K562 (cell line): Measurements from ENCODE around the gene EOLA1. TPM values are rescaled to one million over a fixed set of nuclear protein-coding genes. Genes with fewer than 3 reads are reported as not detected.

Experiments used
- ATAC-seq: fragments of 200-7000 bp; cut with Tn5 transposase; 3 replicates; pipeline ENCODE4 v1.9.1; 2020; ENCODE audit warnings: moderate library complexity
- BruUV-seq: library from RNA; stranded (reverse); fragments of 400-500 nt; replicated peaks from 2 replicates; lab custom pipeline; 2021; lab: Mats Ljungman, UMichigan
- CTCF ChIA-PET: fragments of 300-600 bp; formaldehyde crosslinking; extraction: SDS; loops from one replicate; lab custom pipeline; 2021; ENCODE audit warnings: low intra/inter-chr PET ratio; lab: Yijun Ruan, JAX
- POLR2A ChIA-PET: fragments of 300-600, 350-650 bp; sonication (Branson Sonifier 250); formaldehyde crosslinking; extraction: SDS; loops from one replicate; lab custom pipeline; 2021; ENCODE audit warnings: antibody characterized with exemption, inconsistent platforms; lab: Yijun Ruan, JAX
- DNase-seq, 4 experiments: peaks; one replicate each; pipeline versions ENCODE4 v3.0.0 to v3.0.0-alpha.2; 2011 to 2018; ENCODE audit warnings: low spot score in 3 of 4, mixed read lengths in 3 of 4; ENCODE audit errors: extremely low read depth in 1 of 4
- FAIRE-seq: peaks from 2 replicates; lab custom pipeline; 2011; peaks lifted over from hg19 to GRCh38; lab: Jason Lieb, UNC
- H2AFZ ChIP-seq: 2 replicates; pipeline ENCODE4 v1.6.0; 2011; ENCODE audit warnings: low read depth, low read length, control low read depth, inconsistent platforms
- H3K27ac ChIP-seq: fragments of 200-600 bp; 3 replicates; pipeline ENCODE4 v1.8.0; 2011; ENCODE audit warnings: low read depth, mild to moderate bottlenecking, control low read depth, inconsistent platforms, low read length, moderate library complexity, mixed read lengths; ENCODE audit errors: extremely low read depth
- H3K27me3 ChIP-seq, 2 experiments: fragments of 300-600 bp in 1 of 2; 2 replicates in 1 of 2; 3 replicates in 1 of 2; pipeline versions ENCODE4 v1.6.0 to v1.8.0; 2011; ENCODE audit warnings: inconsistent platforms in 2 of 2, low read length in 2 of 2, mild to moderate bottlenecking in 1 of 2, mixed read lengths in 1 of 2, moderate library complexity in 1 of 2; ENCODE audit not compliant: control insufficient read depth in 2 of 2, insufficient read depth in 2 of 2
- H3K36me3 ChIP-seq: fragments of 300-600 bp; 3 replicates; pipeline ENCODE4 v1.8.0; 2011; ENCODE audit warnings: mild to moderate bottlenecking, low read length, inconsistent platforms; ENCODE audit not compliant: control insufficient read depth, insufficient read depth
- H3K4me1 ChIP-seq, 2 experiments: fragments of 200-600 bp in 1 of 2; replicated peaks in 1 of 2; 2 replicates in 1 of 2; 3 replicates in 1 of 2; pipeline versions ENCODE4 v1.5.1 to v1.8.0; 2011; ENCODE audit warnings: inconsistent platforms in 2 of 2, low read length in 2 of 2, mild to moderate bottlenecking in 1 of 2, mixed read lengths in 1 of 2, moderate library complexity in 1 of 2; ENCODE audit not compliant: control insufficient read depth in 2 of 2, insufficient read depth in 2 of 2
- H3K4me2 ChIP-seq: 2 replicates; pipeline ENCODE4 v1.6.1; 2011; ENCODE audit warnings: low read length, control low read depth, inconsistent platforms, mixed read lengths; ENCODE audit not compliant: insufficient read depth
- H3K4me3 ChIP-seq: fragments of 200-600 bp; sonication (generic), shearing (Covaris generic); 2 replicates; pipeline ENCODE4 v1.5.1; 2016; ENCODE audit warnings: control low read depth, inconsistent platforms
- H3K79me2 ChIP-seq: fragments of 200-600 bp; 3 replicates; pipeline ENCODE4 v1.8.0; 2011; ENCODE audit warnings: low read length, inconsistent platforms; ENCODE audit not compliant: control insufficient read depth, insufficient read depth
- H3K9ac ChIP-seq, 2 experiments: 2 replicates each; pipeline versions ENCODE4 v1.6.0 to v1.6.1; 2011; ENCODE audit warnings: low read depth in 2 of 2, low read length in 2 of 2, control low read depth in 1 of 2, inconsistent platforms in 1 of 2, mild to moderate bottlenecking in 1 of 2, mixed read lengths in 1 of 2; ENCODE audit not compliant: insufficient read depth in 1 of 2
- H3K9me1 ChIP-seq: one replicate; pipeline ENCODE4 v1.6.0; 2011; ENCODE audit warnings: inconsistent platforms, mild to moderate bottlenecking, low read length, moderate library complexity; ENCODE audit not compliant: control insufficient read depth, insufficient read depth
- H3K9me3 ChIP-seq: replicated peaks from 2 replicates; pipeline ENCODE4 v1.5.1; 2011; ENCODE audit warnings: low read depth, low read length, inconsistent platforms; ENCODE audit not compliant: control insufficient read depth, insufficient read depth
- H4K20me1 ChIP-seq: replicated peaks from 2 replicates; pipeline ENCODE4 v1.6.1; 2011; ENCODE audit warnings: low read length, inconsistent platforms, mixed read lengths; ENCODE audit not compliant: control insufficient read depth, insufficient read depth
- CBFA2T3 ChIP-seq: fragments of 450-650 bp; IDR thresholded peaks from 2 replicates; pipeline ENCODE4 v1.6.1; 2017
- DPF2 ChIP-seq: fragments of 450-650 bp; IDR thresholded peaks from 2 replicates; pipeline ENCODE4 v1.6.1; 2016
- MAFG ChIP-seq: fragments of 450-650 bp; conservative IDR thresholded peaks from 2 replicates; pipeline ENCODE4 v1.6.1; 2016; ENCODE audit warnings: missing genetic modification characterization, missing compliant biosample characterization
- MAFK ChIP-seq: IDR thresholded peaks from 2 replicates; pipeline ENCODE4 v1.6.1; 2011; ENCODE audit warnings: low read length, improper control_type of control experiment
- NCOR1 ChIP-seq: fragments of 450-650 bp; IDR thresholded peaks from 2 replicates; pipeline ENCODE4 v1.6.1; 2016; ENCODE audit warnings: mild to moderate bottlenecking, moderate library complexity
- PHTF2 ChIP-seq: fragments of 250-450 bp; sonication (Bioruptor Pico); IDR thresholded peaks from 2 replicates; pipeline ENCODE4 v1.5.0; 2021; ENCODE audit warnings: mild to moderate bottlenecking
- POU5F1 ChIP-seq: fragments of 150-350 bp; IDR thresholded peaks from 2 replicates; pipeline ENCODE4 v1.6.1; 2014; ENCODE audit warnings: borderline replicate concordance, low read length, low read depth, mild to moderate bottlenecking; ENCODE audit not compliant: partially characterized antibody
- PTTG1 ChIP-seq: fragments of 450-650 bp; IDR thresholded peaks from 2 replicates; pipeline ENCODE4 v1.6.1; 2016; ENCODE audit warnings: low read depth, mild to moderate bottlenecking, missing genetic modification characterization, missing compliant biosample characterization
- SMARCE1 ChIP-seq: fragments of 450-650 bp; IDR thresholded peaks from 2 replicates; pipeline ENCODE4 v1.7.1; 2016; ENCODE audit warnings: mild to moderate bottlenecking
- ZFPM2 ChIP-seq: fragments of 250-450 bp; sonication (Bioruptor Pico); IDR thresholded peaks from 2 replicates; pipeline ENCODE4 v1.5.1; 2022; ENCODE audit warnings: mild to moderate bottlenecking
- ZNF316 ChIP-seq: fragments of 450-650 bp; IDR thresholded peaks from 2 replicates; pipeline ENCODE4 v1.6.1; 2016
- ZNF583 ChIP-seq: fragments of 250-450 bp; sonication (Bioruptor Pico); IDR thresholded peaks from 2 replicates; pipeline ENCODE4 v1.4.0; 2020
- WGBS: fragments of 100-300 bp; shearing (Covaris generic); methylation state at CpG from one replicate; pipeline ENCODE4 v1.1.6; 2016; ENCODE audit warnings: low coverage, mixed read lengths; ENCODE audit not compliant: insufficient coverage; ENCODE audit errors: missing lambda C conversion rate; 5-methylcytosine and 5-hydroxymethylcytosine counted together
- in situ Hi-C: fragments of 300-500 bp; cut with MboI; formaldehyde crosslinking; loops from 4 replicates; pipeline ENCODE4 v1.15.0; 2018; ENCODE audit warnings: inconsistent platforms, mixed read lengths
- intact Hi-C: fragments of 100-400 bp; cut with micrococcal nuclease; formaldehyde crosslinking; loops from 2 replicates; pipeline ENCODE4 v1.14.2; 2022
- polyA plus RNA-seq, 8 experiments: library from polyadenylated mRNA; depleted of rRNA in 4 of 8; stranded (reverse) in 5 of 8; unstranded in 3 of 8; fragments of >200 nt; fragmentation: Nextera tagmentation in 2 of 8; fragmentation: Illumina TruSeq in 1 of 8; extraction: Ambion mirVana in 2 of 8; extraction: Trizol in 1 of 8; gene quantifications; 2 replicates each; pipeline versions ENCODE4 v1.2.1 to v1.2.3, GENCODE V29; 2011 to 2014; ENCODE audit warnings: inconsistent platforms in 1 of 8, missing spikeins in 1 of 8
- total RNA-seq, 7 experiments: library from RNA; depleted of rRNA in 6 of 7; stranded (reverse); fragments of >200 nt in 6 of 7; fragmentation: Illumina TruSeq in 2 of 7; extraction: Trizol in 2 of 7; gene quantifications; 2 replicates each; pipeline versions ENCODE4 v1.2.1 to v1.2.3, GENCODE V29; 2011 to 2021; ENCODE audit warnings: low replicate concordance in 1 of 7
- TF ChIP-seq, protein P1 (sequence below): fragments of 450-650 bp; IDR thresholded peaks from 2 replicates; pipeline ENCODE4 v1.6.1; 2016; ENCODE audit warnings: mild to moderate bottlenecking, moderate library complexity

EOLA1 gene
- total and polyA plus RNA-seq, 9 of the 15 experiments (the other 6 are each of a cell fraction or from before 2014, with no cell fraction given): 6.3 to 32.9 (median 18.2) TPM

GRCh38 chrX:149516604-149517003 is 24.2 kb upstream of the EOLA1 start:
- intact Hi-C loops: loop anchor here (10.0 kb wide), 1 partner anchor 128 kb away; no protein-coding TSS in a partner anchor
- Histone ChIP-seq H3K27ac (peak overlapping the region; percentile 40; the same call in 1 of the 3 replicates), H4K20me1 (no peaks in the 10 kb centered on the region), H3K79me2 (no peaks in the 10 kb centered on the region), H3K9me3 (no peaks in the 10 kb centered on the region), H2AFZ (peak overlapping the region; percentile 34), H3K9me1 (no peaks in the 10 kb centered on the region), H3K4me2 (peak overlapping the region; percentile 5; the same call in 1 of the 2 replicates), H3K27me3 (no peaks in the 10 kb centered on the region), H3K9ac (no peak overlapping the region; a peak in 1 of 4 replicates), H3K36me3 (no peaks in the 10 kb centered on the region), H3K4me1 (peaks cover 3 to 24% of the 10 kb centered on the region in 2 experiments; a peak in 4 of 5 replicates), H3K4me3 (no peak overlapping the region)
- in situ Hi-C loops: loop anchor here (10.0 to 25.0 kb wide), 2 partner anchors 58 to 121 kb away; partner anchors contain the start of gene TMEM185A
- ChIA-PET POLR2A (no interaction called here), CTCF (no interaction called here)
- peak; percentile 63 for ATAC-seq
- 0% methylated on average over 2 of the region's 2 CpGs for WGBS
- DNase-seq: peak in 2 of 4 experiments; percentile 41 to 60
- peak; percentile 40 for FAIRE-seq
- no TSS peak for BruUV-seq
- TF ChIP-seq, protein P1, sequence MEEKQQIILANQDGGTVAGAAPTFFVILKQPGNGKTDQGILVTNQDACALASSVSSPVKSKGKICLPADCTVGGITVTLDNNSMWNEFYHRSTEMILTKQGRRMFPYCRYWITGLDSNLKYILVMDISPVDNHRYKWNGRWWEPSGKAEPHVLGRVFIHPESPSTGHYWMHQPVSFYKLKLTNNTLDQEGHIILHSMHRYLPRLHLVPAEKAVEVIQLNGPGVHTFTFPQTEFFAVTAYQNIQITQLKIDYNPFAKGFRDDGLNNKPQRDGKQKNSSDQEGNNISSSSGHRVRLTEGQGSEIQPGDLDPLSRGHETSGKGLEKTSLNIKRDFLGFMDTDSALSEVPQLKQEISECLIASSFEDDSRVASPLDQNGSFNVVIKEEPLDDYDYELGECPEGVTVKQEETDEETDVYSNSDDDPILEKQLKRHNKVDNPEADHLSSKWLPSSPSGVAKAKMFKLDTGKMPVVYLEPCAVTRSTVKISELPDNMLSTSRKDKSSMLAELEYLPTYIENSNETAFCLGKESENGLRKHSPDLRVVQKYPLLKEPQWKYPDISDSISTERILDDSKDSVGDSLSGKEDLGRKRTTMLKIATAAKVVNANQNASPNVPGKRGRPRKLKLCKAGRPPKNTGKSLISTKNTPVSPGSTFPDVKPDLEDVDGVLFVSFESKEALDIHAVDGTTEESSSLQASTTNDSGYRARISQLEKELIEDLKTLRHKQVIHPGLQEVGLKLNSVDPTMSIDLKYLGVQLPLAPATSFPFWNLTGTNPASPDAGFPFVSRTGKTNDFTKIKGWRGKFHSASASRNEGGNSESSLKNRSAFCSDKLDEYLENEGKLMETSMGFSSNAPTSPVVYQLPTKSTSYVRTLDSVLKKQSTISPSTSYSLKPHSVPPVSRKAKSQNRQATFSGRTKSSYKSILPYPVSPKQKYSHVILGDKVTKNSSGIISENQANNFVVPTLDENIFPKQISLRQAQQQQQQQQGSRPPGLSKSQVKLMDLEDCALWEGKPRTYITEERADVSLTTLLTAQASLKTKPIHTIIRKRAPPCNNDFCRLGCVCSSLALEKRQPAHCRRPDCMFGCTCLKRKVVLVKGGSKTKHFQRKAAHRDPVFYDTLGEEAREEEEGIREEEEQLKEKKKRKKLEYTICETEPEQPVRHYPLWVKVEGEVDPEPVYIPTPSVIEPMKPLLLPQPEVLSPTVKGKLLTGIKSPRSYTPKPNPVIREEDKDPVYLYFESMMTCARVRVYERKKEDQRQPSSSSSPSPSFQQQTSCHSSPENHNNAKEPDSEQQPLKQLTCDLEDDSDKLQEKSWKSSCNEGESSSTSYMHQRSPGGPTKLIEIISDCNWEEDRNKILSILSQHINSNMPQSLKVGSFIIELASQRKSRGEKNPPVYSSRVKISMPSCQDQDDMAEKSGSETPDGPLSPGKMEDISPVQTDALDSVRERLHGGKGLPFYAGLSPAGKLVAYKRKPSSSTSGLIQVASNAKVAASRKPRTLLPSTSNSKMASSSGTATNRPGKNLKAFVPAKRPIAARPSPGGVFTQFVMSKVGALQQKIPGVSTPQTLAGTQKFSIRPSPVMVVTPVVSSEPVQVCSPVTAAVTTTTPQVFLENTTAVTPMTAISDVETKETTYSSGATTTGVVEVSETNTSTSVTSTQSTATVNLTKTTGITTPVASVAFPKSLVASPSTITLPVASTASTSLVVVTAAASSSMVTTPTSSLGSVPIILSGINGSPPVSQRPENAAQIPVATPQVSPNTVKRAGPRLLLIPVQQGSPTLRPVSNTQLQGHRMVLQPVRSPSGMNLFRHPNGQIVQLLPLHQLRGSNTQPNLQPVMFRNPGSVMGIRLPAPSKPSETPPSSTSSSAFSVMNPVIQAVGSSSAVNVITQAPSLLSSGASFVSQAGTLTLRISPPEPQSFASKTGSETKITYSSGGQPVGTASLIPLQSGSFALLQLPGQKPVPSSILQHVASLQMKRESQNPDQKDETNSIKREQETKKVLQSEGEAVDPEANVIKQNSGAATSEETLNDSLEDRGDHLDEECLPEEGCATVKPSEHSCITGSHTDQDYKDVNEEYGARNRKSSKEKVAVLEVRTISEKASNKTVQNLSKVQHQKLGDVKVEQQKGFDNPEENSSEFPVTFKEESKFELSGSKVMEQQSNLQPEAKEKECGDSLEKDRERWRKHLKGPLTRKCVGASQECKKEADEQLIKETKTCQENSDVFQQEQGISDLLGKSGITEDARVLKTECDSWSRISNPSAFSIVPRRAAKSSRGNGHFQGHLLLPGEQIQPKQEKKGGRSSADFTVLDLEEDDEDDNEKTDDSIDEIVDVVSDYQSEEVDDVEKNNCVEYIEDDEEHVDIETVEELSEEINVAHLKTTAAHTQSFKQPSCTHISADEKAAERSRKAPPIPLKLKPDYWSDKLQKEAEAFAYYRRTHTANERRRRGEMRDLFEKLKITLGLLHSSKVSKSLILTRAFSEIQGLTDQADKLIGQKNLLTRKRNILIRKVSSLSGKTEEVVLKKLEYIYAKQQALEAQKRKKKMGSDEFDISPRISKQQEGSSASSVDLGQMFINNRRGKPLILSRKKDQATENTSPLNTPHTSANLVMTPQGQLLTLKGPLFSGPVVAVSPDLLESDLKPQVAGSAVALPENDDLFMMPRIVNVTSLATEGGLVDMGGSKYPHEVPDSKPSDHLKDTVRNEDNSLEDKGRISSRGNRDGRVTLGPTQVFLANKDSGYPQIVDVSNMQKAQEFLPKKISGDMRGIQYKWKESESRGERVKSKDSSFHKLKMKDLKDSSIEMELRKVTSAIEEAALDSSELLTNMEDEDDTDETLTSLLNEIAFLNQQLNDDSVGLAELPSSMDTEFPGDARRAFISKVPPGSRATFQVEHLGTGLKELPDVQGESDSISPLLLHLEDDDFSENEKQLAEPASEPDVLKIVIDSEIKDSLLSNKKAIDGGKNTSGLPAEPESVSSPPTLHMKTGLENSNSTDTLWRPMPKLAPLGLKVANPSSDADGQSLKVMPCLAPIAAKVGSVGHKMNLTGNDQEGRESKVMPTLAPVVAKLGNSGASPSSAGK: no peak
- peak; percentile 46; the same call in 1 of the 2 replicates for TF ChIP-seq MAFG (tag)
- 0 out of 2 replicates have a peak, but pooled peaks have one; percentile 14 for TF ChIP-seq SMARCE1
- no peak for TF ChIP-seq POU5F1
- TF ChIP-seq CBFA2T3: peak; percentile 77
- no peak for TF ChIP-seq PTTG1 (tag)
- peak; percentile 83 for TF ChIP-seq ZNF316
- no peak for TF ChIP-seq ZNF583
- peak; percentile 26; the same call in 1 of the 2 replicates for TF ChIP-seq MAFK
- no peak for TF ChIP-seq ZFPM2
- peak; percentile 78 for TF ChIP-seq DPF2
- no peak for TF ChIP-seq PHTF2 (CRISPR knock-in tag)
- TF ChIP-seq NCOR1: peak; percentile 35; the same call in 1 of the 2 replicates
